Calu3 (cell line): ENCODE measurements around the gene EPHB3. TPM values are rescaled to one million over a fixed set of nuclear protein-coding genes. Genes with fewer than 3 reads are reported as not detected.

Source experiments
- BruUV-seq: library from RNA; stranded (reverse); fragments of 400-500 nt; replicated peaks from 2 replicates; lab custom pipeline; 2021; lab: Mats Ljungman, UMichigan
- CTCF ChIA-PET: fragments of 300-600 bp; sonication (Branson Sonifier 250); formaldehyde crosslinking; loops from one replicate; lab custom pipeline; 2022; ENCODE audit warnings: antibody characterized with exemption; lab: Charles Lee
- DNase-seq: peaks from one replicate; pipeline ENCODE4 v3.0.0; 2022
- H3K27ac Mint-ChIP-seq: one replicate; pipeline ENCODE4 v1.8.0; 2022; ENCODE audit warnings: mixed read lengths; ENCODE audit not compliant: unreplicated experiment
- H3K27me3 Mint-ChIP-seq: one replicate; pipeline ENCODE4 v1.8.0; 2022; ENCODE audit warnings: mixed read lengths; ENCODE audit not compliant: unreplicated experiment
- H3K36me3 Mint-ChIP-seq: one replicate; pipeline ENCODE4 v1.8.0; 2022; ENCODE audit warnings: mild to moderate bottlenecking, moderate library complexity, mixed read lengths; ENCODE audit not compliant: insufficient read depth, unreplicated experiment
- H3K4me1 Mint-ChIP-seq: one replicate; pipeline ENCODE4 v1.8.0; 2022; ENCODE audit warnings: mild to moderate bottlenecking, low read depth, mixed read lengths; ENCODE audit not compliant: unreplicated experiment
- H3K4me3 Mint-ChIP-seq: one replicate; pipeline ENCODE4 v1.8.0; 2022; ENCODE audit warnings: mild to moderate bottlenecking, low read depth, moderate library complexity, mixed read lengths; ENCODE audit not compliant: unreplicated experiment
- H3K9me3 Mint-ChIP-seq: one replicate; pipeline ENCODE4 v1.8.0; 2022; ENCODE audit warnings: low read depth, mixed read lengths; ENCODE audit not compliant: unreplicated experiment
- intact Hi-C: fragments of 100-400 bp; cut with micrococcal nuclease; formaldehyde crosslinking; loops from one replicate; pipeline ENCODE4 v1.10.0; 2022; ENCODE audit not compliant: unreplicated experiment
- total RNA-seq: library from RNA; stranded (reverse); gene quantifications from 2 replicates; pipeline ENCODE4 v1.2.3, GENCODE V29; 2022
- TF ChIP-seq, protein P1 (sequence below): fragments of 200-600 bp; IDR thresholded peaks from one replicate; pipeline ENCODE4 v1.8.0; 2022; ENCODE audit warnings: antibody characterized with exemption; ENCODE audit not compliant: unreplicated experiment

Gene EPHB3
- total RNA-seq, 1 experiment from 2014 or later, result 2.5 TPM

DNA sequence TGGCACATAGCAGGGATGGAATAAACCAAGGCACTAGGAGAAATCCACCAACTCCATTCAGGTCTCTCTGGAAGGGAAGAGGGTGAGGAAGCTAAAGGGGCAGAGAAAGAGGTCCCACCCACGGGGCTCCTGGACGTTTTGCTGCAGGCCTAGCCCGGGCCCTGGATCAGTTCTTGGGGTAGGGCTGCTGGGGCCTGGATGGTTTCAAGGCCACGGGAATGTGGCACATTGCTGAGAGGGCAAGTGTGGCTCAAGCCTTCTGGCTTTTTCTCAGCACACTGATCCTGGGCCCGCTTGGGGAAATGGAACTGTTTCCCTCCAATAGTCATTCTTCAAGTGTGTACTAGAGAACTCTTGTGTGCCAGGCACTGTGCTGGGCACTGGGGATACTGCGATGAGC lies 24.0 kb downstream of the EPHB3 start:
- intact Hi-C loops, result no loop called here
- CTCF ChIA-PET, result no interaction called here
- H3K27ac Mint-ChIP-seq, result no peak overlapping the region
- no peaks in the 10 kb centered on the region for H3K36me3 Mint-ChIP-seq
- no TSS peak for BruUV-seq
- no peak for DNase-seq
- TF ChIP-seq, protein P1, sequence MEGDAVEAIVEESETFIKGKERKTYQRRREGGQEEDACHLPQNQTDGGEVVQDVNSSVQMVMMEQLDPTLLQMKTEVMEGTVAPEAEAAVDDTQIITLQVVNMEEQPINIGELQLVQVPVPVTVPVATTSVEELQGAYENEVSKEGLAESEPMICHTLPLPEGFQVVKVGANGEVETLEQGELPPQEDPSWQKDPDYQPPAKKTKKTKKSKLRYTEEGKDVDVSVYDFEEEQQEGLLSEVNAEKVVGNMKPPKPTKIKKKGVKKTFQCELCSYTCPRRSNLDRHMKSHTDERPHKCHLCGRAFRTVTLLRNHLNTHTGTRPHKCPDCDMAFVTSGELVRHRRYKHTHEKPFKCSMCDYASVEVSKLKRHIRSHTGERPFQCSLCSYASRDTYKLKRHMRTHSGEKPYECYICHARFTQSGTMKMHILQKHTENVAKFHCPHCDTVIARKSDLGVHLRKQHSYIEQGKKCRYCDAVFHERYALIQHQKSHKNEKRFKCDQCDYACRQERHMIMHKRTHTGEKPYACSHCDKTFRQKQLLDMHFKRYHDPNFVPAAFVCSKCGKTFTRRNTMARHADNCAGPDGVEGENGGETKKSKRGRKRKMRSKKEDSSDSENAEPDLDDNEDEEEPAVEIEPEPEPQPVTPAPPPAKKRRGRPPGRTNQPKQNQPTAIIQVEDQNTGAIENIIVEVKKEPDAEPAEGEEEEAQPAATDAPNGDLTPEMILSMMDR, result no peak
- H3K9me3 Mint-ChIP-seq, result no peaks in the 10 kb centered on the region
- no peaks in the 10 kb centered on the region for H3K27me3 Mint-ChIP-seq
- H3K4me3 Mint-ChIP-seq, result no peak overlapping the region
- no peaks in the 10 kb centered on the region for H3K4me1 Mint-ChIP-seq

DNA sequence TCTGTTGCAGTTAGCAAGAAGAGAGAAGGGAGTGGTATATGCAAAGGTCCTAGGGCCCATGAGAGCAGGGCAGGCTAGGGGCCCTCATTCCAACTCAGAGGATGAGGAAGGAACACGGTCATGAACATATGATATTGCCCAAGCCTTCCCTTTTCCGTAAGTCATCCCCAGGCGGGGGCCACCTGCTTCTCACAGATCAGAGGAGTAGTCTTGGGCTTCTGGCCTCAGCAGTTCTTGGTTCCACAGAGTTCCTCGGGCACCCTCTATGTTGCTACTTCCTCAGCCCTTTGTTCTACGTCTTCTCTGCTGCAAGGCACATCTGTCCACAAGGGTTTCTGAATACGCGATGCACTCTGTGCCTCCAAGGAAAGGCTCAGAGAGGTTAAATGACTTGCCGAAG lies 25.3 kb downstream of the EPHB3 start:
- TF ChIP-seq, protein P1, result no peak
- Mint-ChIP-seq H3K4me3 (no peak overlapping the region), H3K27ac (no peak overlapping the region), H3K9me3 (no peaks in the 10 kb centered on the region), H3K27me3 (no peaks in the 10 kb centered on the region), H3K4me1 (no peaks in the 10 kb centered on the region), H3K36me3 (no peaks in the 10 kb centered on the region)
- BruUV-seq, result no TSS peak
- DNase-seq, result no peak
- CTCF ChIA-PET, result no interaction called here
- intact Hi-C loops, result no loop called here

DNA sequence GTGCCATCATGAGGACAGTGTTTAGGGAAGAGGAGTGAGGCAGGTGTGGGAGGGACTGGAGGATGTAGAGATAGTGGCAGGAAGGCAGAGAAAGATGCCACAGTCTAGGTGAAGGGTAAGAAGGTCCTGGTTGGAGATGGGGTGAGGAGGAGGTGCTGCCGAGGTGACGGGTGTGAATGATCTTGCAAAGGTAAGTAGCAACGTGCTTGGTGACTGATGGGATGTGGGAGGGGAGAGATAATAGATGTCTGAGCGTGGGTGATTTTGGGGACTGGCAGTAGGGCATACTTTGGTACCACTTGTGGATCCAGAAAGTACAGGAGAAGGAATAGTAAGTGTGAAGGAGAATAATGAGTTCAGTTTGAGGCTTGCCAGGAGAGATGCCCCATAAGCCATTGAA lies 27.2 kb downstream of the EPHB3 start:
- BruUV-seq, result no TSS peak
- Mint-ChIP-seq H3K4me3 (no peak overlapping the region), H3K27me3 (no peaks in the 10 kb centered on the region), H3K4me1 (no peaks in the 10 kb centered on the region), H3K36me3 (no peaks in the 10 kb centered on the region), H3K27ac (no peak overlapping the region), H3K9me3 (no peaks in the 10 kb centered on the region)
- no peak for DNase-seq
- CTCF ChIA-PET, result no interaction called here
- intact Hi-C loops, result no loop called here
- TF ChIP-seq, protein P1, result no peak

DNA sequence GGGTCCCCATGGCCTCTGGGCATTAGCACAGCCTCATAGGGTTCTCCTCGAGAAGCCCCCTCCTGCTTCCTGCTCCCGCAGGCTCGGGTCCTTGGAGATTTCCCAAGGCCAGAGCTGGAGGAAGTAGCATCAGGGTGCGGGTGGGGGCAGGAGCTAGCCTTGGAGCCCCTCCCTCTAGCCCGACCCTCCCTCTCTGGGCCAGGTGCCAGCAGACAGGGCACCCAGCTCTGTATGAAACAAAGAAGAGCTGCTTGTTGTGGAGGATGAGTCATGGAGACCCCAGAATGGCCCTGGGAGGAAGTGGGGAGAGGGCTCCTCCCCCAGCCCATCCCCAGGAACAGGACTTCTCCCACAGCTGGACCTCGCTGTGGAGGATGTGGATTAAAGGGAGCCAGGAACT lies 29.2 kb downstream of the EPHB3 start:
- Mint-ChIP-seq H3K27ac (no peak overlapping the region), H3K27me3 (no peaks in the 10 kb centered on the region), H3K4me1 (no peaks in the 10 kb centered on the region), H3K9me3 (no peaks in the 10 kb centered on the region), H3K36me3 (no peaks in the 10 kb centered on the region), H3K4me3 (no peak overlapping the region)
- TF ChIP-seq, protein P1, result no peak
- no TSS peak for BruUV-seq
- DNase-seq, result peak; percentile 64
- intact Hi-C loops, result no loop called here
- CTCF ChIA-PET, result interaction anchor here (0.6 to 0.9 kb wide), 3 partner anchors 12 to 76 kb away, joined by 3 read pairs; no protein-coding TSS in a partner anchor
